ENCODE data around the gene ADAMTSL3.
"Not testable (repeated sequence)": the region's sequence is repeated elsewhere in the genome, so short reads cannot be mapped to it uniquely, and the experiment has no call there.

ADAMTSL3 gene

GRCh38 chr15:83747050-83747717 is 93.3 kb downstream of the ADAMTSL3 start:
- DNase-seq (ENCODE audit: low read depth) = no peak

- DNase-seq (ENCODE audit: low read depth) = no peak
Measured at GRCh38 chr15:83747718-83748110, 93.8 kb downstream of the ADAMTSL3 start.

DNA sequence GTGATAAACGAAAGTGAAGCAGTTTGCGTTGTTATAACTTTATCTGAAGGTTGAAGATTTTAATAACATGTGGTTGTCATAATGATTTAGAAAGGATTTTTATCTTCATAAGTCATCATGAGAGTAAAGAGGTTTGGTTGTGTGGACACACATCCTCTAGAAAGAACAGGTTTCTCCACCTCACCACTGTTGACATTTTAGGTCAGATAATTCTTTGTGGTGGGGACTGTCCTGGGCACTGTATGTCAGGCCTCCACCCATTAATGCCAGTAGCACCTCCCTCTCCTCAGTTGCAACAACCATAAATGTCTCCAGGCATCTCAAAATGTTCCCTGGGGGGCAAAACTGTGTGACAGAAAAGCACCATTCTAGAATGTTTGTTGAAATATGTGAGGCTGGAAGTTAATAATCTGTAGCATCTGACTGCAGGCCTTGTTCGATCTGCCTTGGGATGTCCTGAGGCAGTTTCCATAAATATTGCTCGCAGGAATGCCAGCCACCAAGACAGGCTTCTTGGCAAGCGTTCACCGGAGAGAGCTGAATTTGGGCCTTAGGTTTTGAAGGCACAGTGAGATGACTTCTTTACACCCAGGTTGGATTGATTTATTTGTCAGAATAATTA is 100.1 kb downstream of the ADAMTSL3 start:
- no peak for DNase-seq (ENCODE audit: low read depth)

GRCh38 chr15:83757291-83757690 is 103.4 kb downstream of the ADAMTSL3 start:
- DNase-seq (ENCODE audit: low read depth) = not testable (repeated sequence)

- DNase-seq (ENCODE audit: low read depth) = no peak
Measured at GRCh38 chr15:83762367-83762766, 108.4 kb downstream of the ADAMTSL3 start.

DNA sequence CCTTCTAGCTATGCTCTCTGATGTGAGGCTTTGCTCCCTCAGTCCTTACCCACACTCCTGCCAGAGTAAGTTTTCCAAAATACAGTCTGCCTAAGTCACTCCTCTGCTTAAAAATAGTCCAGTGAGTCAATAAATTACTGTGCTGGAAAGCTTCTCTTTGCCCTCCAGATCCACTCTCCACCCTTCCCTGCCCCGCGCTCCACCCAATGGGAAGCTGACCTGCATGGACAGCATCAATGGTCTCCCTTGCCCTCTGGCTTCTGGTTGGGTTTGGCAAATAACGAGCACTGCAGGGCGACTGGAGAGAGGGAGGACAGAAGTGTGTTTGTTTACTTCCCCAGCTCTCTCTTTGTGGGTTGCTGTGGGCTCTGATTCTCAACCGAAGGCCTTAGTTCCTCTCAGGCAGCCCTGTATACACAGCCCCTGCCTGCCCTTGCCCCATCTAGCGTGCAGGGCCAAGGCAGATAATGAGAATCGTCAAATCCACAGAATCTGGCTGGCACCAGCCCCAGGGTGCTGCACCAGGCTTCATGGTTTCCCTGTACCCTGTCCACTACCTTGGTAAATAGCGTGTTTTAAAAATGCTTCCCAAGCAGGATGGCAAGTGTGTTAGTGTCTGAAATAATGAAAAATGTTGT is 110.4 kb downstream of the ADAMTSL3 start:
- no peak for DNase-seq (ENCODE audit: low read depth)

DNA sequence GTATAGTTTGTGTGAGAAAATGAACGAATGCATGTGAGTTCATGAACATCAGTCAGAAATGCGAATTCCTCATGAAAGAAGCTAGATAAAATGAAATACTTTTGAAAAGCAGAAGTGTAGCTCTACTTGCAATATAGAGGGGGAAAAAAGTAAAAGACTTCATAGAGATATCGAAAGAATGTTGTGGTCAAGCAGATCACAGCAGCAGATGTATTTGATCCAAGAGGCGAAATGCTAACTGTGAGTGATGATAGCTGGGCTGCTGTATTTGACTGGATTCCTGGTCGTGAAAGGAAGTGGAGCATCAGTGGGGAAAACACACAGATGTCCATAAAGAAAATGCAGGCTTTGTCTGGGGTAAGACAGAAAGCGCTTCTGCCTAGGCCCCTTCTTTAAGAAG is 112.4 kb downstream of the ADAMTSL3 start:
- DNase-seq (ENCODE audit: low read depth) = no peak

DNA sequence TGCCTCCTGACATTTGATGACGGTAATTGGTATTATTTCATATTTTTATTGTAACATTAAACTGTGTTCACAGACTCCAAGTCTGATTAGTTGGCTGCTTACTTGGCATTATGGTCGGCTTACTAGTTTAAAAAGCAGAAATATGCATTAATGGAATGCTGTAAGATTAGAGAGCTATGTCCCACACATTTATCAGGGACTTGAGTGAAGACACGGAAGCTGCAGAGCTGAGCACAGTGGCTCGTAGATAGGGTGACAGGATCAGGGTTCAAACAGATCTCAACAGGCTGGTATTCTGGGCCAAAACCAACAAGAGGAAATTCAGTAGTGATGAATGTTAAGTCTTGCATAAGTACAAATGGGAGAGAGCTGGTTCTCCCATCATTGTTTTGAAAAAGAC is 113.8 kb downstream of the ADAMTSL3 start:
- no peak for DNase-seq (ENCODE audit: low read depth)

- no peak for DNase-seq (ENCODE audit: low read depth)
Measured at GRCh38 chr15:83769411-83769999, 115.6 kb downstream of the ADAMTSL3 start.

DNA sequence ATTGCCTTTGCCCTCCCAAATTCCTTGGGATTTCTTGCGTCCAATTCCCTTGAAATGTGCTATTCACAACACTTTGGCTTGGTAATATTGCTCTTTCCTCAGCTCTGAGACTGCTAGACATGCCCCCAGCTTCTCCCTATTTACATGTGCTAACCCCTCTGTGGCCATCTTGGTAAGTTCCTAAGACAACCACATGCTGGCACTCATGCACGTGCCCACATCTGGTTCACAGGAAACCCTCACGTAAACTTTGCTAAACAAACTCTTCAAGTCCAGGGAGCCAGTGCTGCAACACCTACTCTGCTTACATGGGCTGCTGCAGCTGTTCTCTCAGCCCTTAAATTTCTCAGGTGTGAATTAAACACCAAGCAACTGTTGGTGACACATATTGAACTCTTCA is 121.8 kb downstream of the ADAMTSL3 start:
- no peak for DNase-seq (ENCODE audit: low read depth)

DNA sequence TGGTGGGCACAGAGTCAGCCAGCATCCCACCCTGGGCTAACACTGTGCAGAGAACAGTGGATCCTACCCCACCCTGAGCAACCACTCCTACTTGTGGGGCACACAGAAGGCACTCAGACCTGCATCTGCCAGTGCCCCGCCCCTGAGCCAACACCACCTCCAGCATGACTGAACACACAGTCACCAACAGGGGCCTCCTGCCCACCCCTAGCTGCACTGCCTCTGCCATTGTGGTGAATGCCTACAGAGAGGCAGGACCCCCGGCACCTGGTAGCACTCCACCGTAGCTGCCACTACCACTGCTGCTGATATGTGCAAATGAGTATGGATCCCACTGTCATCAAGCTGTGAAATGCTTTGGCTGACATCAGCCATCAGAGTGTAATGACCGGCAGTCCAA is 123.1 kb downstream of the ADAMTSL3 start:
- no peak for DNase-seq (ENCODE audit: low read depth)

- DNase-seq (ENCODE audit: low read depth) = no peak
Measured at GRCh38 chr15:83783227-83783626, 129.3 kb downstream of the ADAMTSL3 start.

DNA sequence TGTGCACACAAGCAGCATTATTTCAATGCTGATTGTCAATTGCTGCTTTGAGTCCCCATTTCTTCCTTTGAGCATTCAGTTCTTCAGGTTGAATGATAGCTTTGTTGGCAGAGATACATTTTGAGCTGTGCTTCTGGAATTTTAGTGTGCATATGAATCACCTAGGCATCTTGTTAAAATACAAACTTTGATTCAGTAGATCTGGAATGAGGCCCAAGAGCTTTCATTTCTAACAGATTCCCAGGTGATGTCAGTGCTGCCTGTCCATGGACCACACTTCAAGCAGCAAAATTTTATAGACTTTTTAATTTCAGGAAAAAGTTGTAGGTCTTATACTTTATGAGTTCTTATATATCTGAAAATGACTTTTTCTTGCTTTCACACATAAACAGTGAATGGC is 131.1 kb downstream of the ADAMTSL3 start:
- no peak for DNase-seq (ENCODE audit: low read depth)

GRCh38 chr15:83786336-83786735 is 132.4 kb downstream of the ADAMTSL3 start:
- DNase-seq (ENCODE audit: low read depth) = no peak

GRCh38 chr15:83793069-83793468 is 139.1 kb downstream of the ADAMTSL3 start:
- no peak for DNase-seq (ENCODE audit: low read depth)

GRCh38 chr15:83794209-83794608 is 140.3 kb downstream of the ADAMTSL3 start:
- DNase-seq (ENCODE audit: low read depth) = no peak

DNA sequence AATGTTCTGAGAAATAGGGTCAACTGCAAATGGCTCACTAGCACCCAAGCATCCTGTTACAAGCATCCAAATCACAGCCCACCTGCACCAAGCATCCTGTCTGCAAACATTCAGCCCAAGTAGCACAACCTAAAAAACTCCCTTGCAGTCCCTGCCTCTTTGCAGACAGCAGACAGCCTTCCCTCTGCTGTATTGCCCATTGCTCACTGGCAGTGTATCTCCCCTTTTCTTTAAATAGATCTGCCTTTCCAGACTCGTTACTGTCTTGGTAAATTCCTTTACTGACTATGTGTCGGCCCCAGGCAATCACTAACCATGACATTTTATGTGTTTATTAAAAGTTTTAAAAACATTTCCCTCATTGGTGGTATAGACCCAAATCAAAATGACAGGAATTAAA is 155.4 kb downstream of the ADAMTSL3 start:
- DNase-seq (ENCODE audit: low read depth) = no peak

GRCh38 chr15:83810110-83810509 is 156.2 kb downstream of the ADAMTSL3 start:
- no peak for DNase-seq (ENCODE audit: low read depth)

GRCh38 chr15:83813682-83814081 is 159.8 kb downstream of the ADAMTSL3 start:
- no peak for DNase-seq (ENCODE audit: low read depth)

DNA sequence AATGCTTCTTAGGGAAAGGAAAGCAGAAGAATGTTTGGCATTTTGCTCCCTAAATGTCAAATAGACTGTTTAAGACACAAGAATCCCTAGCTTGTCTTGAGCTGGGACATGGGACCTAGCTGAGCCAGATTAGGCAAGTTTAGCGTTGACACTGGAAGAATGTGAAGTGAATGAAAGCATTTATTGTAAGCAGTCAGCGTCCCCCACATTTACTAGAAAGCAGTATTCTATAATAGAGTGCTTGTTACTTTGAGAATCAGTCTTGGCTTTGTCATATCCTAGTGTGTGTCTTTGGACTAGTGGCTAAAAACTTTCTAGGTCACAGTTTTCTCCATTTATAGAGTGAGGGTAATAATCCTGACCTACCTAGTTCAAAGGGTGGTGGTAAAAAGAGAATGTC is 161.6 kb downstream of the ADAMTSL3 start:
- no peak for DNase-seq (ENCODE audit: low read depth)

DNA sequence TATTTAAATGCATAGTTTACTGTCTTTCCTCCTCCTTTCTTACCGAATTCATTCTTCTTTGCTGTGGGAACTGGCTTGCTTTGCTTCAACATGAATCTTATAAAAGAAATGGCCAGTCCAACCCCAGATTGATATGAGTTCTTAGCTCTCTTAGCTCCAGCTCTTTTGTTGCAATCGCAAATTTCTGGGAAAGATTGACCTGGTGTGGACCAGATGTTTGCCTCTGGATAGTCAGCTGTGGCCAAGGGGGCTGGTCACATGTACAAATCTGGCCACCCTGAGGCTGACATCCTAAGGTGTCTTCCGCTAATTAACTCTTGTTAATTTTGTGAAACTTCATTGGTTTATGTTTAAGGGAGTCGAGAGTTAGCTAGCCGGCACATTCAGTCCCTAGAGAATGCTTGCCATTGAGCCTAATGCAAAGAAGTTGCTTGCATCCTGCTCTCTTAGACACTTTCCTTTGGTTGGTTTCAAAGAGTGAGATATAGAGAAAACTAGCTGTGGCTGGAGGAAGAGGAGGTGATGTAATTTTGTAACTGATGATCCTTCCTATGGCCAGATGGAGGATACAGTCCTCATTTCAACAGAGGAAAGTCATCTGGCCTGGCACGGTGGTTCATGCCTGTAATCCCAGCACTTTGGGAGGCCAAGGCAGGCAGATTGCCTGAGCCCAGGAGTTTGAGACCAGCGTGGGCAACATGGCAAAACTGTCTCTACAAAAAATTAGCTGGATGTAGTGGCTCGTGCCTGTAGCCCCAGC is 162.4 kb downstream of the ADAMTSL3 start:
- DNase-seq (ENCODE audit: low read depth) = no peak

DNA sequence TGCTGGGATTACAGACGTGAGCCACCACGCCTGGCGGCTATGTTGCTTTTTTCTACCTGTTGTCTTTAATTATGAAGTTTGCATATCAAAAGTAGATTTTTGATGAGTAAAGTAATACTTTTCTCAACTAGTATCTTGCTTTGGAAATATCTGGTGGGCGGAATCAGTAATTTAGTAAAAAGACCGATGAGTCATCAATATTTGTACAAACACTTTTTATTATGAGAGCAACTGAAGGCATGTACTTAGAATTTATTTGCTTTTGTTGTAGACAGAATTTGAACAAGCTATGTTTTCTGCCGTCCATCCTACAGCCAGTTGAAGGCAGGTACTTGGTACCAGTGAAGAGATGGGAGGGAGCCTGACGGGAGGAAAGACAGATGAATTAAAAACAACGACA is 164.7 kb downstream of the ADAMTSL3 start:
- no peak for DNase-seq (ENCODE audit: low read depth)
